ENCODE results near the gene ALX3. TPM values are rescaled to one million over a fixed set of nuclear protein-coding genes. Genes with fewer than 3 reads are reported as not detected.
"Not testable (repeated sequence)": the region's sequence is repeated elsewhere in the genome, so short reads cannot be mapped to it uniquely, and the experiment has no call there.

The ALX3 gene
- total RNA-seq, 1 experiment from 2014 or later = not detected

GRCh38 chr1:110084227-110085078 is 14.0 kb upstream of the ALX3 start:
- Histone ChIP-seq H3K36me3 (no peaks in the 10 kb centered on the region), H3K4me3 (no peak overlapping the region), H3K27me3 (replicated peaks) (peaks cover 48% of the 10 kb centered on the region), H3K9me3 (replicated peaks) (peaks cover 6% of the 10 kb centered on the region; the same call in 1 of the 2 replicates), H3K4me1 (replicated peaks) (no peaks in the 10 kb centered on the region), H3K27ac (no peak overlapping the region)
- no peak for DNase-seq (ENCODE audit: low read depth in 1 of 2, low spot score in 2 of 2)

GRCh38 chr1:110083866-110084226 is 13.4 kb upstream of the ALX3 start:
- Histone ChIP-seq H3K36me3 (no peaks in the 10 kb centered on the region), H3K27ac (no peak overlapping the region), H3K27me3 (replicated peaks) (peaks cover 48% of the 10 kb centered on the region), H3K4me3 (no peak overlapping the region), H3K4me1 (replicated peaks) (no peaks in the 10 kb centered on the region), H3K9me3 (replicated peaks) (peaks cover 6% of the 10 kb centered on the region; the same call in 1 of the 2 replicates)
- no peak for DNase-seq (ENCODE audit: low read depth in 1 of 2, low spot score in 2 of 2)

- Histone ChIP-seq H3K9me3 (replicated peaks) (peaks cover 6% of the 10 kb centered on the region; the same call in 1 of the 2 replicates), H3K27me3 (replicated peaks) (peaks cover 48% of the 10 kb centered on the region), H3K4me1 (replicated peaks) (no peaks in the 10 kb centered on the region), H3K4me3 (no peak overlapping the region), H3K27ac (no peak overlapping the region), H3K36me3 (no peaks in the 10 kb centered on the region)
- DNase-seq (ENCODE audit: low read depth in 1 of 2, low spot score in 2 of 2) = no peak
Measured at GRCh38 chr1:110083061-110083865, 12.8 kb upstream of the ALX3 start.

DNA sequence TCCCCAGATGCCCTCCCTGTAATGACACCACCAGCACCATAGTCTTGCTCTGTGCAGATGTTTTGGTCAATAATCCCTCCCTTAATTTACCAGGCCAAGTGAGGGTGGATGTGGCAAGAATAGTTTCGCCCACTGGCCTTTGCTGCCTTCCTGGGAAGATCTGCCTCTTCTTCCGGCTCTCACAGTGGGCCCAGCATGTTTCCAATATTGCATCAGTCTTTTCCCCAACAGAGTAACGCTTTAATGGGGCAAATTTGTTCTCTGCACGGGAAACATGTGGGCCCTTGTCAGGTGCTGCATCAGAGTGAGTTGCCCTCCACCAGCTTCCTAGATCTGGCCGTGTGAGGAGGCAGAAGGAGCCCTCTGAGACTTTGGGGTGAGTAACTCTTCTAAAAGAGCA is 12.0 kb upstream of the ALX3 start:
- peaks cover 41% of the 10 kb centered on the region for H3K27me3 ChIP-seq (replicated peaks)
- H3K36me3 ChIP-seq = no peaks in the 10 kb centered on the region
- peaks cover 6% of the 10 kb centered on the region; the same call in 1 of the 2 replicates for H3K9me3 ChIP-seq (replicated peaks)
- no peak overlapping the region for H3K4me3 ChIP-seq
- H3K27ac ChIP-seq = no peak overlapping the region
- DNase-seq (ENCODE audit: low read depth in 1 of 2, low spot score in 2 of 2) = no peak
- H3K4me1 ChIP-seq (replicated peaks) = no peaks in the 10 kb centered on the region

- no peak overlapping the region for H3K4me3 ChIP-seq
- peaks cover 6% of the 10 kb centered on the region; the same call in 1 of the 2 replicates for H3K9me3 ChIP-seq (replicated peaks)
- no peak for DNase-seq (ENCODE audit: low read depth in 1 of 2, low spot score in 2 of 2)
- H3K27ac ChIP-seq = no peak overlapping the region
- no peaks in the 10 kb centered on the region for H3K36me3 ChIP-seq
- H3K4me1 ChIP-seq (replicated peaks) = no peaks in the 10 kb centered on the region
- peaks cover 34% of the 10 kb centered on the region for H3K27me3 ChIP-seq (replicated peaks)
Measured at GRCh38 chr1:110081061-110081460, 10.6 kb upstream of the ALX3 start.

GRCh38 chr1:110079995-110080394 is 9.5 kb upstream of the ALX3 start:
- H3K9me3 ChIP-seq (replicated peaks); H3K27ac ChIP-seq; DNase-seq (ENCODE audit: low read depth in 1 of 2, low spot score in 2 of 2); H3K4me3 ChIP-seq; H3K4me1 ChIP-seq (replicated peaks); H3K36me3 ChIP-seq: not testable (repeated sequence)
- H3K27me3 ChIP-seq (replicated peaks) = peaks cover 24% of the 10 kb centered on the region

GRCh38 chr1:110076789-110077500 is 6.5 kb upstream of the ALX3 start:
- DNase-seq (ENCODE audit: low read depth in 1 of 2, low spot score in 2 of 2) = no peak
- H3K27ac ChIP-seq = no peak overlapping the region
- no peaks in the 10 kb centered on the region for H3K36me3 ChIP-seq
- H3K9me3 ChIP-seq (replicated peaks) = no peaks in the 10 kb centered on the region
- no peaks in the 10 kb centered on the region for H3K4me1 ChIP-seq (replicated peaks)
- no peak overlapping the region for H3K4me3 ChIP-seq
- H3K27me3 ChIP-seq (replicated peaks) = peaks cover 8% of the 10 kb centered on the region; the same call in 1 of the 2 replicates

DNA sequence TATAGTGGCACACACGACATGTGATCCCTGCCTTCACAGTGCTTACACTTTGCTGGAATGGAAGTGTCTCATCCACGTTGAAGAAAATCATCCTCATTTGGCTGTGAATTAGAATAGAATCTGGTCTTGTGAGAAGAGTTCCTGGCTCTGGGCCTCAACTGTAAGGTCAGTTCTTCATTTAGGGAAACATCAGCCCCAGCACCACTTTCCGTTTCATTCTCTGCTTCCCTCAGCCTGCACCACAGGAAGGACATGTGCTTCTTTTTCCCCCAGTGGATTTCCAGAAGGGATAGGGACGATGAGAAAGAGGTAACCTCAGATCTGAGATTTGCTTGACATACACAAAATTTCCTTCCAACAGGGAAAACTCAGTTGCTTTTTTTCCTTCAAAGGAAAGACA is 3.7 kb upstream of the ALX3 start:
- no peak overlapping the region for H3K27ac ChIP-seq
- H3K4me1 ChIP-seq (replicated peaks) = no peaks in the 10 kb centered on the region
- H3K4me3 ChIP-seq = no peak overlapping the region
- H3K27me3 ChIP-seq (replicated peaks) = peaks cover 8% of the 10 kb centered on the region; the same call in 1 of the 2 replicates
- H3K9me3 ChIP-seq (replicated peaks) = no peaks in the 10 kb centered on the region
- no peak for DNase-seq (ENCODE audit: low read depth in 1 of 2, low spot score in 2 of 2)
- H3K36me3 ChIP-seq = no peaks in the 10 kb centered on the region

- Histone ChIP-seq H3K4me1 (replicated peaks) (no peaks in the 10 kb centered on the region), H3K27ac (no peak overlapping the region), H3K36me3 (no peaks in the 10 kb centered on the region), H3K4me3 (no peak overlapping the region), H3K27me3 (replicated peaks) (peaks cover 8% of the 10 kb centered on the region; the same call in 1 of the 2 replicates), H3K9me3 (replicated peaks) (no peaks in the 10 kb centered on the region; the same call in 1 of the 2 replicates)
- no peak for DNase-seq (ENCODE audit: low read depth in 1 of 2, low spot score in 2 of 2)
Measured at GRCh38 chr1:110070282-110070669, 196 bp downstream of the ALX3 start.

DNA sequence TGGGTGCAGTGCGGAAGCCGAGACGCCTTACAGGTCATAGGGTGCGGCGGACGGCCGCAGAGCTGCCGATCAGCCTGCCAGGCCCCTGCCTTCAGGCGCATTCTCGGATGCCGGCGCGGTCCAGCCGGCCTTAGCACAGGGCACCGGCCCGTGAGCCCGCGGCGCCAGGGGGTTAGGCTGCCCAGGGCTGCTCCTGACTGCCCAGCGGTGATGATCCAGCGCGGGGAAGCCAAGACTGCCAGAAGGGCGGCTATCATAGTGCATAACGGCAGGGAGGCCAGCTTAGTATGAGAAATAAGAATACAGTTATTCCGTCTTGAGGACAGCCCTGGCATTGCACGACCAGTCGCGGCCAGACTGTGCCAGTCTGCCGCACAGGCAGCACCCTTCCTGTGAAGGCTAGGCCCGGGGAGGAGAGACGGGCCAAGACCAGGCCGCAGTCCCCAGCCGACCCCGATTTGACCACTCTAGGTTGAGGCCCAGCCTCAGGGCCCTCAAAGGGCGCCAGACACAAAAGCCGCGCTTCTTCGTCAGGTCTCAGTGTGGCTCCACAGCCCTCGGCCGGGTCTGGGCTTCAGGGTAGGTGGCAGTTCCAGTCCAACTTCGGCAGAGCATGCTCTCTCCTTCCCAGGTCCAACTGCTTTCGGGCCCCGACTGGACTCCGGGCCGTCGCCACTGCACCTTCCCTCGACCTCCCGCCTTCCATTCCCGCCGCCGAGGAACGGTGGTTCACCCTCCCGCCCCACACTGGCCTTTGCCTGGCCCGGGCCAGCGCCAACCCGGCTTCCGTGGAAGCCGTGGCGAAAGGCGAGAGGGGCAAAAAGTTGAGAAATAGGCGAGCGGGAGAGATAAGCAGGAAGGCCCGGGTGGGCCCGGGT is 829 bp downstream of the ALX3 start:
- H3K27ac ChIP-seq = no peak overlapping the region
- no peaks in the 10 kb centered on the region; the same call in 1 of the 2 replicates for H3K9me3 ChIP-seq (replicated peaks)
- no peaks in the 10 kb centered on the region for H3K36me3 ChIP-seq
- no peak for DNase-seq (ENCODE audit: low read depth in 1 of 2, low spot score in 2 of 2)
- H3K4me3 ChIP-seq = no peak overlapping the region
- no peaks in the 10 kb centered on the region for H3K4me1 ChIP-seq (replicated peaks)
- H3K27me3 ChIP-seq (replicated peaks) = peaks cover 8% of the 10 kb centered on the region; the same call in 1 of the 2 replicates

- Histone ChIP-seq H3K27me3 (replicated peaks) (peaks cover 8% of the 10 kb centered on the region; the same call in 1 of the 2 replicates), H3K9me3 (replicated peaks) (no peaks in the 10 kb centered on the region; the same call in 1 of the 2 replicates), H3K27ac (no peak overlapping the region), H3K36me3 (no peaks in the 10 kb centered on the region), H3K4me1 (replicated peaks) (no peaks in the 10 kb centered on the region), H3K4me3 (no peak overlapping the region)
- no peak for DNase-seq (ENCODE audit: low read depth in 1 of 2, low spot score in 2 of 2)
Measured at GRCh38 chr1:110068646-110069403, 1.6 kb downstream of the ALX3 start.

- Histone ChIP-seq H3K27ac (no peak overlapping the region), H3K4me3 (no peak overlapping the region), H3K36me3 (no peaks in the 10 kb centered on the region), H3K4me1 (replicated peaks) (no peaks in the 10 kb centered on the region), H3K27me3 (replicated peaks) (peaks cover 8% of the 10 kb centered on the region; the same call in 1 of the 2 replicates), H3K9me3 (replicated peaks) (no peaks in the 10 kb centered on the region; the same call in 1 of the 2 replicates)
- DNase-seq (ENCODE audit: low read depth in 1 of 2, low spot score in 2 of 2) = no peak
Measured at GRCh38 chr1:110067893-110068645, 2.4 kb downstream of the ALX3 start.

Data from SJSA1 (cell line).